ENCODE measurements around the gene HRH1.
A peak's percentile ranks its signal among the peaks of the same experiment; 100 is the strongest.
"Not testable (repeated sequence)": the region's sequence is repeated elsewhere in the genome, so short reads cannot be mapped to it uniquely, and the experiment has no call there.

Gene HRH1

DNA sequence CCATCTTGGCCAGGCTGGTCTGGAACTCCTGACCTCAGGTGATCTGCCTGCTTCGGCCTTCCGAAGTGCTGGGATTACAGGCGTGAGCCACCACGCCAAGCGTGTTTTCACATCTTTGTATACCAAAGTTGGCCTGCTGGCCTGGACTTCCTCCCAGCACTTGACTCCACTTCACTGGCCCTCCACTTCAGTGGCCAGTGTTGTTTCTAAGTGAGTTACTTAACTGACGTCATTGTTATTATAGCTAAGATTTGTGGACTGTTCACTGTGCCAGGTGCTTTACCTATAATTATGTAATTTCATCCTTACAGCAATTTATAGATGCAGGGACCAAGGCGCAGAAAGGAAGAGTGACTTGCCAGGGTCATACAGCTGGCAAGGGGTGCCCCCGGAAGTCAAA is 52.0 kb downstream of the HRH1 start:
- DNase-seq (ENCODE audit: low read depth in 2 of 2) = no peak

GRCh38 chr3:11206953-11207352 is 52.7 kb downstream of the HRH1 start:
- no peak for DNase-seq (ENCODE audit: low read depth in 2 of 2)

DNA sequence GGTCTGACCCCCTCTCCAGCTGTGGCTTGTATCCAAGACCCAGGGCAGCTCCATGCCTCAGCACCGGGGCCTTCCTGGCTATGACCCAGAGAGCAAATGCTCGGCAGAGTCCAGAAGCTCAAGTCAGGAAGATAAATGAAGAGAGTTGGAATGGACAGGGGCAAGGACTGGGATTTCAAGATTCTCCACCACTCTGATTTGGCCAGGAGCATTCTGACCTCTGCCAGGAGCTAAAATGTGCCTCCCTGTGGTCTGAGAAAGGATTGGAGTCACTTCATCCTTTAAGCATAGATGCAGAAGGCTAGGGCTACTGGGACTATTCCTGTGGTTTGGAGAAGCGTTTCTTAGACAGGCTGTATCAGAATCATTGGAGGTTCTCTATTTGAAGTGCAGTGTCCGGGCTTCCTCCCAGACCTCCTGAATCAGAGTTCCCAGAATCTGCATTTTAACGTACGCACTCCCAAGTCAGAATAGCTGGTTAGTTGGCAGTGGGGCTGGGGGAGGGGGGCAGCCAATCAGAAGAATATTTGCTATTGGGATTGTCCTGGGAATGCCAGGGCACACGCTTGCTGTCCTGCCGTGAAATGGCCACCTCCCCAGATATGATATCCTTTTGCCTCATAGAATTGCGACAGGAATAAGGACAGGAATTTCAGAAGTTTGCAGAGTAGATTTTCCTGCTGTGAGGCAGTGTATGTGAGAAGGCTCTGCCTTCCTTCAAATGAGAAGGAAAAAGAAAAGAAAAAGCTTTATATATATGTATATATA is 57.4 kb downstream of the HRH1 start:
- no peak for DNase-seq (ENCODE audit: low read depth in 2 of 2)

- DNase-seq (ENCODE audit: low read depth in 2 of 2) = no peak
These were observed 58.0 kb downstream of the HRH1 start for GRCh38 chr3:11212299-11212608.

GRCh38 chr3:11212784-11213183 is 58.5 kb downstream of the HRH1 start:
- no peak for DNase-seq (ENCODE audit: low read depth in 2 of 2)

- no peak for DNase-seq (ENCODE audit: low read depth in 2 of 2)
These were observed 59.6 kb downstream of the HRH1 start for GRCh38 chr3:11213810-11214450.

GRCh38 chr3:11214451-11214978 is 60.2 kb downstream of the HRH1 start:
- DNase-seq (ENCODE audit: low read depth in 2 of 2) = no peak

GRCh38 chr3:11217370-11217769 is 63.1 kb downstream of the HRH1 start:
- DNase-seq (ENCODE audit: low read depth in 2 of 2) = not testable (repeated sequence)

DNA sequence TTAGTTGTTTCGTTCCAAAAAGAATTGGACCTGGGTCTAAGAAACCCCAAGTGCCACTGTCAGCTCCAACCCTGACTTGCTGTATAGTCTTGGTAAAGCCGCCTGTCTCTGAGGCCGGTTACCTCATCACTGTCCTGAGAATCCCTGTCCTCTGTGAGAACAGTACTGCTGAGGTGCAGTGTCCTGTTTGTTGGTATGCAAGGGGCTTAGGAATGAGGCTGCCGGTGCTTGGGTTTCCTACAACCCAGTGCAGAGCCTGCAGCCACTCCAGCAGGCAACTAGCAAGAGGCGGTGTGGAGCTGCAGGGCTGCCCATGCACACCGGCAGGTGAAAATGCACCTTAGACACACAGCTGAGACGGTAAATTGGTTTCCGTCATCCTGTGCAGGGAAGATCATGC is 65.9 kb downstream of the HRH1 start:
- no peak for DNase-seq (ENCODE audit: low read depth in 2 of 2)

- no peak for DNase-seq (ENCODE audit: low read depth in 2 of 2)
These were observed 67.6 kb downstream of the HRH1 start for GRCh38 chr3:11221818-11222415.

- no peak for DNase-seq (ENCODE audit: low read depth in 2 of 2)
These were observed 69.7 kb downstream of the HRH1 start for GRCh38 chr3:11224010-11224409.

DNA sequence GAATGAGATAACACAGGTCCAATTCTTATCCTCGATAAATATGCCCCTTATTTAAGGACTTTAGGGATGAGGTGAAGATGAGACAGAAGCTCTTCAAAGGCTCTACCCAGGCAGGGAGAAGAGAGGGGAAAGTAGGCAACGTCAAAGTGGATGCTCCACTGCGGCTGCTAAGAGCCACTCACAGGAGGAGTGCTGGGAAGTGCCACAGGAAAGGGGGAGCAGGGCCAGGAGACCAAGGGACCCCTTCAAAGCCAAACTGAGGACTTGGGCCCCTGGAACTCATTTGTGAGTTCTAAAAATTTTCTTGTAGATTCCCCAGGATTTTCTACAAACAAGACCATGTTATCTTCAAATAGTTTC is 70.6 kb downstream of the HRH1 start:
- DNase-seq (ENCODE audit: low read depth in 2 of 2) = no peak

DNA sequence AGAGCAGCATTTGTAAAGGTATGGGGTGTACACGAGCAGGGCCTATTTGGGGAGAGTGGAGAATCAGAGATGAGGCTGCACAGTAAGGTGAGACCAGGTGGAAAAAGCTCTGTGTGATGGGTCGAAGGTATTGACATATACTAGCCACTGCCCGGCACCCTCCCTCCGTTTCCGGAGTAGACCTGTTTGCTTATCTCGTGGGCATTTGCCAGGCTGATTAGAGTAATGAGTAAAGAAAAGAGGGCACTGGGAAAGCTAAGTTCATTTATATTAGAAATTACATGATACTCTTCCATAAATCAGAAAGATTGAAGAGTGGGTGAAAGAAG is 71.7 kb downstream of the HRH1 start:
- no peak for DNase-seq (ENCODE audit: low read depth in 2 of 2)

DNA sequence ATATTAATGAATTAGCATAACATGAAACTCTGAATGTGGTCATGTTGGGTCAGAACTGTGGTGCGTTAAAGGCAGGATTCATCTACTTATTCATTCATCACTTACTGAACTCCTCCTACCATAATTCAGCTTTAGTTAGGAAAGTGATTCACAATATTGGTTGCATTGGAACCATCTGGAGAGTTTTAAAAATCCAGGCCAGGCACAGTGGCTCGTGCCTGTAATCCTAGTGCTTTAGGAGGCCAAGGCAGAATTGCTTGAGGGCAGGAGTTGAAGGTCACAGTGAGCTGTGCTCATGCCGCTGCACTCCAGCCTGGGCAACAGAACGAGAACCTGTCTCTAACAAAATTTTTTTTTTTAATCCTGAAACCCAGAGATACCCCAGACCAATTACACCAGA is 73.7 kb downstream of the HRH1 start:
- no peak for DNase-seq (ENCODE audit: low read depth in 2 of 2)

DNA sequence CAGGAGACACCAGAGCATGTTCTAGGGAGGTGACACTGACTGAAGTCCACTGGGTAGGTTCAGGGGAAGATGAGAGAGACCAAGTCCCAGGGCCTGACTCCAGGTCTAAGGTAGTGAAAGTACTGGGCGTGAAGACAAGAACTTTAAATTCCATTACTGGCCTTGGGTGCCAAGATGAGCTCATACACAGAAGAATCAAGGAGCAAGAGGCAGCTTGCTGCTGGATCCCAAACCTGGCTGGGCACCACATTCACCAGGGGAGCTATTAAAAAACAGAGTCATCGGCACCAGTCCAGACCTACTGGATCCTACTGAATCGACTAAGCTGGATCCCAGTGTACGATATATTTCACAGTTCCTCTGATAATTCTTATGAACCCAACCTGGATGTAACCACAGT is 75.8 kb downstream of the HRH1 start:
- no peak for DNase-seq (ENCODE audit: low read depth in 2 of 2)

- no peak for DNase-seq (ENCODE audit: low read depth in 2 of 2)
These were observed 76.5 kb downstream of the HRH1 start for GRCh38 chr3:11230832-11231231.

DNA sequence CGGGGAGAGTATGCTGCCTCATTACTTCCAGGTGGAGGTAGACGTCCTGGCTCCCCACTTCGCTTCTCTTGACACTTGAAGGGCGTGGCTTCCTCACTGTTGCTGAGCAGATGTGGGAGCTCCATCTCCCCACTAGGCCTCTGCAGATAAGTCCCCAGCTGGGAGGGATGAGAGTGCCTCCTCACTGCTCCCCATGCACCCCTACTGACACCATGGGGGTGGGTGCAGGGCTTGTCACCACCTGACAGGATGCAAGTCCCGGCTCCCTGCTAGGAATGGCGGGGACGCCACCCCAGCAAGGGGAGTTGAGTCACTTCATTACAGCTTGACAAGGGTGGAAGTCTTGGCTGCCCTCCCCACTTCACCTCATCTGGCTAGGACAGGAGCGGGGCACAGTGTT is 81.1 kb downstream of the HRH1 start:
- DNase-seq (ENCODE audit: low read depth in 2 of 2) = no peak

DNA sequence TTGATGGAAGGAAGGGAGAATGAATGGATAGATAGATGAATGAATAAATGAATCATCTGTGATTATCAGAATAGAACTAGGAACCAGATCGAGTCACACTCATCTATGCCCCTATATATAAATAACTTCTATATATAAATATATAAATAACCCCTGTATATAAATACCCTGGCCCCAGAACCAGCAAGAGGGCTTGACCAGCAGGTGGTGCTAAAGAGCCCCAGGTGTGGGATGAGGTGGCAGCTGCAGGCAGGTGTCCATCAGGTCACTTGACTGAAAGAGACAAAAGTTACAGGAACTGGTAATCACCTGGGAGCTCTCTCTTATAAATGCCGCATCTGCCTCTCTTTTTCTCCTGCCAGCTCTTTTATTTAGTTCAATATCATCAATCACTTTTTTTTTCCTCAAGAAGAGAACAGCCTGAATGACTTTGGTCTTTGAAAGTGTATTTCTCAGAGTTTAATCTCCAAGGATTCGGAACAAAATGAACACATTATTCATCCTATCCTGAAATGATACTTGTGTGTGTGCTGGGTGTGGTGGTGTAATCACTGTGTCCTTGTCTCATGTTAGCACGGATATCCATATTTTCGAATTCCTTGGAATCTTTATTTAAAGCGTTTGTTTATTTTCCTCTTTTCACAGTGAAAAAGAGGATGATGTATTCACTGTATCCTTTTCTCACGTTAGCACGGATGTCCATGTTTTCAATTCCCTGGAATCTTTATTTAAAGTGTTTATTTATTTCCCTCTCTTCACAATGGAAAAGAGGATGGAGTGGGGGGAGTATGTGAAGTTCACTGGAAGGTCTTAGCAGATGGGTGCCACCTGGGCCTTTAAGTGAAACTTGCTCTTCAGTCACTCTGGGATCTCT is 82.5 kb downstream of the HRH1 start:
- peak; percentile 36 to 64 for DNase-seq (ENCODE audit: low read depth in 2 of 2)

DNA sequence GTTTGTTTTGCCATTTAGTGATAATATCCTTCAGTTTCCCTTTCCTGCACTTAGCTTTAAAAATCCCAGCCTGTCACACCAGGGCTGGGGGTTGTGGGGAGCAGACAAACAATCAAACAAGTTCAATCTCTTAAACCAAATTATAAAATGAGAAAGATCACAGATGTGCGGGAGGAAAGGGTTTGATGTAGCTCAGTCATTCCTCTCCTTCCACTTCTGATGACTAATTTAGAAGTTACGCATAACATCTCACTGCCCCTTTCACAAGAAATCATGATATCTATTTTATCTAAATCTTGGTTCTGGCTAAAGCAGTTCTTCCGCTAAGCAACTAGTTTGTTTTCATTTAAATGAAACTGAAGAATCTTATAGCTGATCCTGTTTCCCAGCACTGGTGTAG is 83.8 kb downstream of the HRH1 start:
- no peak for DNase-seq (ENCODE audit: low read depth in 2 of 2)

DNA sequence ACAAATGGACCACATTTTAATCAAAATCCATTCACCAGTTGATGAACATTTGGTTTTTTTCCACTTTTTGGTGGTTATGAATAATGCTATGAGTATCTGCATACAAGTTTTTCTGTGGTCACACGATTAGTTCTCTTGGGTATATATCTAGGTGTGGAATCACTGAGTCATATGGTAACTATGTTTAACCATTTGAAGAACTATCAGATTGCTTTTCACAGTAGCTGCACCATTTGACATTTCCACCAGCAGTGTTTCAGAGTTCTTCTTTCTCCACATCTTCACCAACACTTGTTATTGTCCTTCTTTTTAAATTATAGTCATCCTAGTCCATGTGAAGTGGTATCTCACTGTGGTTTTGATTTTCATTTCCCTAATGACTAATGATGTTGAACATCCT is 84.6 kb downstream of the HRH1 start:
- no peak for DNase-seq (ENCODE audit: low read depth in 2 of 2)

DNA sequence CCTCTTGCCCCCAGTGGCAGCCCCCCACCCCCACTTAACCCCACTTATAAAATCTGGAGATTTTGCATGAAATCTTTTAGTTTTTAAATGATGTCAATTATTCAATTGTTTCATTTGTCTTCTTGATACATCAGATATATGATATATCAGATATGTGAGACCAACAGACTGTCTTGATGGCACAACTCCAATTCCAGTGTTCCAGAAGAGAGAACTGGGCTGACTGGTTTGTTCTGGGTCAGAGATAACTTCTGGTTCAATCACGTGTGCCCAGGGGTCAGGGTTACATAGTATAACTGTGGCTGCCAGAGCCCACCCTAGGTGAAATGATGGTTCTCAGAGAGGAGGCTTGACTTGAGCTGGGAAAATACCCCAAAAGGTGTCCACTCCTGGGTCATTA is 85.5 kb downstream of the HRH1 start:
- DNase-seq (ENCODE audit: low read depth in 2 of 2) = no peak

DNA sequence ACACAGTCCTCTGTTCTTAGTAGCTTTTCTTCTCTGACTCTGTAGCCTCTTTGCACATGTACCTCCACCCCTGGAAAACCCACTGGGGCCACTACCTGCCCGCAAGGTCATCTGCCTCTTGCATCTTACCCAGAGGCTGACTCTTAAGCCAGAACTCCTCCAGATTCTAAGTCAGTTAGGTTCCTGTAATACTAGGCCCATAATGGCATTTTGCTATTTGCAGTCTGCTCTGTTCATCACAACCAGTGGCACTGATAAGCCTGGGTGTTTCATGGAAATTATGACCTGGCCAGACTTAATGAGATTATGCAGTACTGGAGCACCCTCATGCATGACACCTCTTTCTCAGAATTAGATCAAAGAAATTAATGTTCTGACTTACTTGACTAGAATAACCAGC is 86.2 kb downstream of the HRH1 start:
- no peak for DNase-seq (ENCODE audit: low read depth in 2 of 2)

Data from stimulated activated CD4-positive, alpha-beta T cell treated with anti-CD3 and anti-CD28 coated beads, Interleukin-1b, Interleukin-23, amount 100 ng/mL, for 1 hour (primary cell).